ENCODE results near the gene GSG1.

The GSG1 gene

GRCh38 chr12:13125996-13126395, 22.5 kb upstream of the GSG1 start:
- TF ChIP-seq Cebpa-rat (IDR thresholded peaks at IDR 0.05): no peak
- no peaks in the 10 kb centered on the region for H4K20me1 ChIP-seq
- peaks cover 0 to 7% (median 0%) of the 10 kb centered on the region in 11 experiments; a peak in 1 of 22 replicates for H3K9me3 ChIP-seq (replicated peaks in 1 of 11)
- H3K9ac ChIP-seq: no peak overlapping the region
- no peak overlapping the region for H3K27ac ChIP-seq
- no peaks in the 10 kb centered on the region for H3K36me3 ChIP-seq
- no peaks in the 10 kb centered on the region for H3K27me3 ChIP-seq
- H3K4me1 ChIP-seq: peaks cover 6 to 34% (median 8%) of the 10 kb centered on the region in 10 experiments; a peak in 16 of 20 replicates
- H3K4me2 ChIP-seq: peak overlapping the region in 2 of 11 experiments; percentile 43 to 54; a peak in 1 of 22 replicates
- H3K4me3 ChIP-seq: no peak overlapping the region

- peaks cover 0 to 7% (median 0%) of the 10 kb centered on the region in 11 experiments; a peak in 1 of 22 replicates for H3K9me3 ChIP-seq (replicated peaks in 1 of 11)
- TF ChIP-seq Cebpa-rat (IDR thresholded peaks at IDR 0.05): no peak
- H3K36me3 ChIP-seq: no peaks in the 10 kb centered on the region
- H4K20me1 ChIP-seq: no peaks in the 10 kb centered on the region
- H3K4me2 ChIP-seq: peak overlapping the region; percentile 8 to 54 (median 33); a peak in 20 of 22 replicates
- H3K4me1 ChIP-seq: peaks cover 6 to 45% (median 8%) of the 10 kb centered on the region in 10 experiments; a peak in 16 of 20 replicates
- no peak overlapping the region for H3K27ac ChIP-seq
- no peaks in the 10 kb centered on the region for H3K27me3 ChIP-seq
- no peak overlapping the region for H3K9ac ChIP-seq
- no peak overlapping the region for H3K4me3 ChIP-seq
Measured at GRCh38 chr12:13124656-13125505, 21.4 kb upstream of the GSG1 start.

- no peaks in the 10 kb centered on the region for H3K27me3 ChIP-seq
- H4K20me1 ChIP-seq: no peaks in the 10 kb centered on the region
- TF ChIP-seq Cebpa-rat (IDR thresholded peaks at IDR 0.05): no peak
- no peaks in the 10 kb centered on the region for H3K36me3 ChIP-seq
- H3K27ac ChIP-seq: 0 out of 22 replicates have a peak overlapping the region, but pooled peaks of 1 of the 11 experiments have one; percentile 1
- H3K9ac ChIP-seq: no peak overlapping the region
- H3K9me3 ChIP-seq (replicated peaks in 1 of 11): peaks cover 0 to 7% (median 0%) of the 10 kb centered on the region in 11 experiments; a peak in 1 of 22 replicates
- H3K4me1 ChIP-seq: peaks cover 6 to 67% (median 8%) of the 10 kb centered on the region in 10 experiments; a peak in 16 of 20 replicates
- no peak overlapping the region for H3K4me3 ChIP-seq
- peak overlapping the region in 3 of 11 experiments; percentile 11 to 50 (median 44); a peak in 5 of 22 replicates for H3K4me2 ChIP-seq
Measured at GRCh38 chr12:13121568-13121967, 18.1 kb upstream of the GSG1 start.

DNA sequence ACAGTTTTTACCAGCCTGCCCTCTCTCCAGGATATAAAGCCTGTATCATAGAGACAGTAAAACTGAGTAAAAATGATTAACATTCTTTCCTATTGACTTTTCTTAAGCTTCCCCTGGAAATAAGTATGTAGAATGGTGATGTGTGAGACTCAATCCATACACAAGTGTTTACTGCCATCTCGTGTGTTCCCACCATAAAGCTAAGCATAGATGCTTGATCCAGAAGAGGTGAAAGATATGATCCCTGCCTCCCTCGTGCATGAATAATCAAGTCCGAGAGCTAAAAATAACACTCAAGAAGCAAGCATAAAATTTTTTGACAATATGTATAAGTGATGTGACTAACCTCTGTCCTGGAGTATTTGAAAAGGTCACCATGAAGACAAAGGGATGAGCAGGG, 16.9 kb upstream of the GSG1 start:
- no peaks in the 10 kb centered on the region for H3K36me3 ChIP-seq
- H3K27ac ChIP-seq: peak overlapping the region in 3 of 11 experiments; percentile 4 to 49 (median 39); a peak in 5 of 22 replicates
- H3K4me3 ChIP-seq: no peak overlapping the region
- no peaks in the 10 kb centered on the region for H3K27me3 ChIP-seq
- H3K4me1 ChIP-seq: peaks cover 4 to 75% (median 6%) of the 10 kb centered on the region in 10 experiments; a peak in 16 of 20 replicates
- TF ChIP-seq Cebpa-rat (IDR thresholded peaks at IDR 0.05): no peak
- H4K20me1 ChIP-seq: no peaks in the 10 kb centered on the region
- peak overlapping the region in 3 of 11 experiments; percentile 54 to 78 (median 70); a peak in 6 of 22 replicates for H3K4me2 ChIP-seq
- peaks cover 0 to 7% (median 0%) of the 10 kb centered on the region in 11 experiments; a peak in 1 of 22 replicates for H3K9me3 ChIP-seq (replicated peaks in 1 of 11)
- no peak overlapping the region for H3K9ac ChIP-seq

DNA sequence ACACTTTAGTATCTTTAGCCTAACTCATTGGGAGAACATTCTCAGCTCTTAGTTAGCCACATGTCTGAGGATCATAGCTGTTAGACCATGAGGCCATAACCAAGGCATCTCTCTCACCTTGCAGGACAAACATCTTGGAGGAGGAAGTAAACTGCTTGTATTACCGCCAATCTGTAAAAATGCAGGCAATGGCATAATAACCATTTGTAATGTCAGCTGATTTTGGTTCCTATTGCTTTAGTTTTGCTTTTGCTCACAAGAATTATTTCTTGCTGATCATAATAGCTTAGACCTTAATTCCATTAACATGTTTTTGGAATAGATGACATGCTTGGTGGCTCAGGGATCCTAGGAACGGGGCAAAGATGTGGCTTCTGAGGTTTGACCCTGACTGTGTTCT, 16.4 kb upstream of the GSG1 start:
- peaks cover 0 to 72% (median under 1%) of the 10 kb centered on the region in 10 experiments; a peak in 11 of 20 replicates for H3K4me1 ChIP-seq
- H4K20me1 ChIP-seq: no peaks in the 10 kb centered on the region
- no peak overlapping the region for H3K4me3 ChIP-seq
- H3K36me3 ChIP-seq: no peaks in the 10 kb centered on the region
- H3K4me2 ChIP-seq: peak overlapping the region in 3 of 11 experiments; percentile 54 to 78 (median 70); a peak in 6 of 22 replicates
- TF ChIP-seq Cebpa-rat (IDR thresholded peaks at IDR 0.05): no peak
- peaks cover 0 to 7% (median 0%) of the 10 kb centered on the region in 11 experiments; a peak in 1 of 22 replicates for H3K9me3 ChIP-seq (replicated peaks in 1 of 11)
- H3K27ac ChIP-seq: peak overlapping the region in 3 of 11 experiments; percentile 39 to 49 (median 43); a peak in 5 of 22 replicates
- H3K27me3 ChIP-seq: no peaks in the 10 kb centered on the region
- H3K9ac ChIP-seq: no peak overlapping the region

GRCh38 chr12:13117029-13117428, 13.6 kb upstream of the GSG1 start:
- H3K36me3 ChIP-seq: no peaks in the 10 kb centered on the region
- TF ChIP-seq Cebpa-rat (IDR thresholded peaks at IDR 0.05): no peak
- H3K9ac ChIP-seq: no peak overlapping the region
- H3K4me3 ChIP-seq: no peak overlapping the region
- no peaks in the 10 kb centered on the region for H4K20me1 ChIP-seq
- no peak overlapping the region for H3K27ac ChIP-seq
- H3K9me3 ChIP-seq (replicated peaks in 1 of 11): peaks cover 0 to 8% (median 4%) of the 10 kb centered on the region in 11 experiments; a peak in 14 of 22 replicates
- peaks cover 0 to 70% (median 11%) of the 10 kb centered on the region in 10 experiments; a peak in 17 of 20 replicates for H3K4me1 ChIP-seq
- H3K27me3 ChIP-seq: no peaks in the 10 kb centered on the region
- H3K4me2 ChIP-seq: no peak overlapping the region

- no peak overlapping the region for H3K9ac ChIP-seq
- peaks cover 0 to 12% (median 8%) of the 10 kb centered on the region in 11 experiments; a peak in 13 of 22 replicates for H3K9me3 ChIP-seq (replicated peaks in 1 of 11)
- no peak for TF ChIP-seq Cebpa-rat (IDR thresholded peaks at IDR 0.05)
- no peaks in the 10 kb centered on the region for H4K20me1 ChIP-seq
- H3K4me2 ChIP-seq: peak overlapping the region in 2 of 11 experiments; percentile 15 to 18; a peak in 2 of 22 replicates
- H3K4me1 ChIP-seq: peaks cover 0 to 62% (median 11%) of the 10 kb centered on the region in 10 experiments; a peak in 17 of 20 replicates
- no peak overlapping the region for H3K4me3 ChIP-seq
- H3K27ac ChIP-seq: no peak overlapping the region
- no peaks in the 10 kb centered on the region for H3K36me3 ChIP-seq
- H3K27me3 ChIP-seq: no peaks in the 10 kb centered on the region
Measured at GRCh38 chr12:13116259-13116658, 12.8 kb upstream of the GSG1 start.

DNA sequence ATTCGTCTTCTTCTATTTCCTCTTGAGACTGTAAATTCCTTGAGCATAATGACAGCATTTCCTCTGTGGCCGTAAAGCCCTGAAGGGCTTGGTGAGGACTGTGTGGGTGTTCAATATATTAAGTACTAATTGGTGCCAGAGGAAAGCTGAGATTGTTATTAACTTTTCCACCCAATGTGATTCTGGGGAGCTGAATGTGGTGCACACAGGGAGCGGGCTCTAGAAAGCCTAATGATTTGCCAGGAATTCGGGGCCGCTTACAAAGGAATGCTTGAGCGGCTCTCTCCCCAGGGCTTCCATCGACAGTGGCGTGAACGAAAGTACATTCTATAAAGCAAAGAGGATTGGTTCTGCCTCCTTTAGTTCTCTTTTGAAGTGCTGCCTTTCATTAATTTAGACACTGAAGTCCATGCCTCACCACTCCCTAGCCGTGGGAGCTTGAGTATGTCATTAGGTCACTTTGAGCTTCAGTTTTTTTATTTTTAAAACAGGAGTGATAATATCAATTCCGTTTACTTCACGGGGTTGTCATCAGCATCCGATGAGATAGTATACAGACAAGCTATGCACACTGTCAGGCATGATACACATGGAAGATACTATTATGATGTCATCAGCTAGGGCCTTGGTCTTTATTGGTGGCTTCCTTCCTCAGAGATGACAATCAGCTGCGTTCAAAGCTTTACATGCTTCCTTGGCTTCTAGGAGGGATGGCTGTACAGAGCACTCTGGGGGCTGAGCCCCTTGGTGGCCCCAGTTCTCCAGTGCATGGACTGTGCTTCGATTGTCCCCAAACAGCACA, 11.0 kb upstream of the GSG1 start:
- no peak overlapping the region for H3K27ac ChIP-seq
- H3K4me3 ChIP-seq: no peak overlapping the region
- no peaks in the 10 kb centered on the region for H3K27me3 ChIP-seq
- no peak for TF ChIP-seq Cebpa-rat (IDR thresholded peaks at IDR 0.05)
- peaks cover 0 to 20% (median 8%) of the 10 kb centered on the region in 11 experiments; a peak in 16 of 22 replicates for H3K9me3 ChIP-seq (replicated peaks in 1 of 11)
- H4K20me1 ChIP-seq: no peaks in the 10 kb centered on the region
- peak overlapping the region; percentile 8 to 61 (median 30); a peak in 15 of 22 replicates for H3K4me2 ChIP-seq
- peaks cover 0 to 44% (median 11%) of the 10 kb centered on the region in 10 experiments; a peak in 17 of 20 replicates for H3K4me1 ChIP-seq
- H3K36me3 ChIP-seq: no peaks in the 10 kb centered on the region
- no peak overlapping the region for H3K9ac ChIP-seq
